Subcutaneous adipose tissue (tissue), 4 donors: Measurements from ENCODE around the gene FAM161B. TPM values are rescaled to one million over a fixed set of nuclear protein-coding genes. Genes with fewer than 3 reads are reported as not detected.

ENCODE experiments used
- CTCF ChIP-seq: fragments of 450-650 bp; IDR thresholded peaks from one replicate; pipeline ENCODE4 v1.5.1; 2016; ENCODE audit warnings: low read depth, mild to moderate bottlenecking, control low read depth, antibody characterized with exemption, moderate library complexity
- total RNA-seq, 4 donors: library from RNA; depleted of rRNA; stranded (reverse); fragments of >200 nt; gene quantifications; one replicate each; pipeline ENCODE4 v1.1.0, GENCODE V29; 2016

Gene FAM161B
- total RNA-seq, 4 donors from 2014 or later: 3.1 to 4.1 (median 4.0) TPM

DNA sequence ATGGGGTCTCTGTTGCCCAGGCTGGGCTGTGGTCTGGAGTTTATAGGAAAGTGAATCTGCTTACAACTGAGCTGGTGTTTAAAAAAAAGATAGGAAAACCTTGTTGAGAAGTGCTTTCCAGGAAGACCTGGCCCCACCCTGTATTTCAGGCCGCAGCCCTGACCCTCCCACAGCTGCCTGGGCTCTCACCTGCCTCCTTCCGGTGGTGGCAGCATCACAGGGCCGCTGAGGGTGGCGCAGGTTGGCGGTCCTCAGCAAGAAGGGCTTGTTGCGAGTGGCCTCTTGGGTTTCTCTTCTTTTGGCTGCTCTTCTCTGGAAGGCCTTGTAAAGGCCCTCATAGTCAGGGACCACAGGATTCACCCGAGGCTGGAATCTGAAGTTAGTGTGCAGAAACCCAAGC, 7.7 kb downstream of the FAM161B start:
- TF ChIP-seq CTCF: no peak

DNA sequence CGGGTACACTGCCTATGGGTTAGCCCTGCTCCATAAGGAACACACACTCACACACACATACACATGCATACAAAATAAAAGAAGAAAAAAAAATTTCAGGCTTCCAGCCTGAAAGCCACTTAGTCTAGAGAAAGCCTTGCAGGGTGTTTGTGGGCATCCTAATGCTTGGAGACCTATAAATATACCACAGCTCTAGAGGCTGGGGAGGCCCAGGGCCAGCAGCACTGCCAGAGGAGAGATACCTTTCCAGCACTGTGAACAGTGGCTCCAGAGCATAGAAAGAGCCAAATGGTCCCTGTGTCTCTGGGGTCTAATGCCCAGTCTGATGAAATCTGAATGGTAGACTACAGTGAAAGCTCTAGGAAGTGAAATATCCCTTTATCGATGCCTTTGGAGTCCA, 12.9 kb downstream of the FAM161B start:
- TF ChIP-seq CTCF: no peak

- TF ChIP-seq CTCF: no peak
Observed at GRCh38 chr14:73936548-73936947, 13.3 kb downstream of the FAM161B start.

- no peak for TF ChIP-seq CTCF
Observed at GRCh38 chr14:73935666-73936065, 14.2 kb downstream of the FAM161B start.

GRCh38 chr14:73924337-73924736, 25.6 kb downstream of the FAM161B start:
- no peak for TF ChIP-seq CTCF

GRCh38 chr14:73916324-73916723, 33.6 kb downstream of the FAM161B start:
- no peak for TF ChIP-seq CTCF

DNA sequence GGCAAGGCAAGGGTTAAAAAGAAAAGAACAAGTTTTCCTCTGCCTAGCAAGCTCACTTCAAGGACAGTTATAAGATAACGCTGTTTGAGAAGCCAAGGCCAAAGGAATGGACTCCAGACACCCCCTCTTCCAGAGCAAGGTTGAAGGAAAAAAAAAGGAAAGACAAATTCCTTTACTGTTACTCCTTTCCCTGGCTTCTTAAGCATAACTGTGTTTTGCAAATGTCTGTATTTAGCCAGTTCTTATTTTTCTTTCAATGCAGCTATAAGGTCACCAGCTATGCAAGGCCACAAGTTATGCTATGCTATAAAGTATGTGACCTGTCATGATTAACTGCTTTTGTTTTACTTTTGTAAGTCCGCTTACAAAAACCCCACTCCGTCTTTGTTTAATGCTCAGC, 36.6 kb downstream of the FAM161B start:
- no peak for TF ChIP-seq CTCF

DNA sequence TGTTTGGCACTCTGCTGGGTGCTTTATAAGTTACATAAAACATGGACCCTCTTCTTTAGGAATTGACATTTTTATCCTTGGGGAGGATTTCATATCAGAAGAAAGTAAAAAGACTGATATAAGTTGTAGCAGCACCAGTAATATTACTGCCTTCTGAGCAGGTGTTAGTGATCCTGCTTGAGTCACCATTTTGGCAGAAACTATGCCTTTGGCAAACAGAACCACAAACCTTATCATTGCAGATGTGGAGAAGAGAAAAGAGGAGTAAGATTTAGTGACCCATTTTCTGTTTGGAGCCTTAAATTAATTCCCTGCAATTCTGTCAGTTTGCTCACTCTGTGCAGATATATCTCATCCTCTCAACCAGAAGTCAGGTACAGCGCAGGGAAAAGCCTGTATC, 40.2 kb downstream of the FAM161B start:
- TF ChIP-seq CTCF: no peak
